ENCODE measurements around the gene MEFV.

Gene MEFV

GRCh38 chr16:3235856-3236669 is 20.4 kb downstream of the MEFV start:
- H4K20me1 ChIP-seq (ENCODE audit: insufficient read depth): no peaks in the 10 kb centered on the region
- no peaks in the 10 kb centered on the region for H3K27me3 ChIP-seq (ENCODE audit: insufficient read depth, low read depth)
- no peak overlapping the region for H3K4me2 ChIP-seq
- H3K4me3 ChIP-seq (IDR thresholded peaks at IDR 0.05; ENCODE audit: insufficient read depth, low read depth, low read length): no peak overlapping the region
- no peak for TF ChIP-seq CTCF (conservative IDR thresholded peaks at IDR 0.05; ENCODE audit: low read depth, low read length)
- no peak overlapping the region for H2AFZ ChIP-seq (ENCODE audit: low read depth)
- H3K9ac ChIP-seq: no peak overlapping the region
- peaks cover 11% of the 10 kb centered on the region for H3K79me2 ChIP-seq (ENCODE audit: insufficient read depth, low read depth)
- peaks cover 11% of the 10 kb centered on the region for H3K4me1 ChIP-seq (ENCODE audit: low read depth, poor library complexity, severe bottlenecking)
- peaks cover 9% of the 10 kb centered on the region; the same call in 1 of the 2 replicates for H3K36me3 ChIP-seq (ENCODE audit: insufficient read depth)
- no peak overlapping the region for H3K27ac ChIP-seq

- no peaks in the 10 kb centered on the region for H4K20me1 ChIP-seq (ENCODE audit: insufficient read depth)
- H3K27ac ChIP-seq: peak within 1 kb of the TSS; percentile 80
- H3K36me3 ChIP-seq (ENCODE audit: insufficient read depth): peaks cover 19% of the 10 kb centered on the region; the same call in 1 of the 2 replicates
- no peak within 1 kb of the TSS for H3K4me3 ChIP-seq (IDR thresholded peaks at IDR 0.05; ENCODE audit: insufficient read depth, low read depth, low read length)
- peak within 1 kb of the TSS; percentile 81 for H3K4me2 ChIP-seq
- peaks cover 11% of the 10 kb centered on the region for H3K4me1 ChIP-seq (ENCODE audit: low read depth, poor library complexity, severe bottlenecking)
- no peaks in the 10 kb centered on the region for H3K27me3 ChIP-seq (ENCODE audit: insufficient read depth, low read depth)
- peaks cover 11% of the 10 kb centered on the region for H3K79me2 ChIP-seq (ENCODE audit: insufficient read depth, low read depth)
- no peak for TF ChIP-seq CTCF (conservative IDR thresholded peaks at IDR 0.05; ENCODE audit: low read depth, low read length)
- peak within 1 kb of the TSS; percentile 92 for H2AFZ ChIP-seq (ENCODE audit: low read depth)
- H3K9ac ChIP-seq: peak within 1 kb of the TSS; percentile 81
These were observed 21.4 kb downstream of the MEFV start, which contains the start of gene ZNF200 for GRCh38 chr16:3234857-3235561. TSS of gene ZNF200 (minus strand) at chr16:3235158. CDS start at chr16:3233755, 1,403 bp downstream.

- Histone ChIP-seq H3K36me3 (ENCODE audit: insufficient read depth) (peaks cover 19% of the 10 kb centered on the region; the same call in 1 of the 2 replicates), H2AFZ (ENCODE audit: low read depth) (peak overlapping the region; percentile 92), H3K9ac (peak overlapping the region; percentile 81), H3K4me2 (peak overlapping the region; percentile 81), H3K27ac (peak overlapping the region; percentile 80), H3K4me3 (IDR thresholded peaks at IDR 0.05; ENCODE audit: insufficient read depth, low read depth, low read length) (no peak overlapping the region), H3K79me2 (ENCODE audit: insufficient read depth, low read depth) (peaks cover 11% of the 10 kb centered on the region), H3K4me1 (ENCODE audit: low read depth, poor library complexity, severe bottlenecking) (peaks cover 11% of the 10 kb centered on the region), H4K20me1 (ENCODE audit: insufficient read depth) (no peaks in the 10 kb centered on the region), H3K27me3 (ENCODE audit: insufficient read depth, low read depth) (no peaks in the 10 kb centered on the region)
- no peak for TF ChIP-seq CTCF (conservative IDR thresholded peaks at IDR 0.05; ENCODE audit: low read depth, low read length)
These were observed 21.9 kb downstream of the MEFV start for GRCh38 chr16:3234543-3234856.

- TF ChIP-seq CTCF (conservative IDR thresholded peaks at IDR 0.05; ENCODE audit: low read depth, low read length): no peak
- Histone ChIP-seq H2AFZ (ENCODE audit: low read depth) (no peak overlapping the region), H4K20me1 (ENCODE audit: insufficient read depth) (no peaks in the 10 kb centered on the region), H3K9ac (no peak overlapping the region), H3K27ac (no peak overlapping the region), H3K4me2 (no peak overlapping the region), H3K4me3 (IDR thresholded peaks at IDR 0.05; ENCODE audit: insufficient read depth, low read depth, low read length) (no peak overlapping the region), H3K4me1 (ENCODE audit: low read depth, poor library complexity, severe bottlenecking) (no peaks in the 10 kb centered on the region), H3K27me3 (ENCODE audit: insufficient read depth, low read depth) (no peaks in the 10 kb centered on the region), H3K36me3 (ENCODE audit: insufficient read depth) (peaks cover 19% of the 10 kb centered on the region; the same call in 1 of the 2 replicates), H3K79me2 (ENCODE audit: insufficient read depth, low read depth) (no peaks in the 10 kb centered on the region)
These were observed 32.4 kb downstream of the MEFV start for GRCh38 chr16:3223913-3224515.

Data from KMS-11 (cell line).